IPS-NIHi7 (cell line): ENCODE measurements around the gene ZBED1.
"Not testable (repeated sequence)": the region's sequence is repeated elsewhere in the genome, so short reads cannot be mapped to it uniquely, and the experiment has no call there.

Experiments
- DNase-seq: peaks from one replicate; pipeline ENCODE4 v3.0.0; 2012; ENCODE audit warnings: mixed read lengths; ENCODE audit errors: extremely low spot score

Gene ZBED1

DNA sequence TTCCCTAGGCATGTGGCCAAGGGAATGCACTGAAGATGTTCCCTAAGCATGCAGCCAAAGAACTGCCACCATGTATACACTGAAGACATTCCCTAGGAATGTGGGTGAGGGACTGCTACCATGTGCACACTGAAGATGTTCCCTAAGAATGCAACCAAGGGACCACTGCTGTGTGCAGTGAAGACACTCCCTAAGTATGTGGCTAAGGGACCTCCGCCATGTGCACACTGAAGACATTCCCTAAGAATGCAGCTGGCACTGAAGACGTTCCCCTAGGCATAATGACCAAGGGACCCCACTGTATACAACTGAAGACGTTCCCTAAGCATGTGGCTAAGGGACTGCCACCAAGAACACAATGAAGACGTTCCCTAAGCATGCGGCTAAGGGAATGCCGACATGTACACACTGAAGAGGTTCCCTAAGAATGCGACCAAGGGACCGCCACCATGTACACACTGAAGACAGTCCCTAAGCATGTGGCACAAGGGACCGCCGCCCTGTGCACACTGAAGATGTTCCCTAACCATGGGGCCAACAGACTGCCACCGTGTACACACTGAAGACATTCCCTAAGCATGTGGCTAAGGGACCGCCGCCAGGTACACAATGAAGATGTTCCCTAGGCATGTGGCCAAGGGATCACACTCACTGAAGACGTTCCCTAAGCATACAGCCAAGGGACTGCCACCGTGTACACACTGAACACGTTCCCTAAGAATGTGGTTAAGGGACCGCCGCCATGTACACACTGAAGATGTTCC, 25.6 kb downstream of the ZBED1 start:
- DNase-seq, result no peak

DNA sequence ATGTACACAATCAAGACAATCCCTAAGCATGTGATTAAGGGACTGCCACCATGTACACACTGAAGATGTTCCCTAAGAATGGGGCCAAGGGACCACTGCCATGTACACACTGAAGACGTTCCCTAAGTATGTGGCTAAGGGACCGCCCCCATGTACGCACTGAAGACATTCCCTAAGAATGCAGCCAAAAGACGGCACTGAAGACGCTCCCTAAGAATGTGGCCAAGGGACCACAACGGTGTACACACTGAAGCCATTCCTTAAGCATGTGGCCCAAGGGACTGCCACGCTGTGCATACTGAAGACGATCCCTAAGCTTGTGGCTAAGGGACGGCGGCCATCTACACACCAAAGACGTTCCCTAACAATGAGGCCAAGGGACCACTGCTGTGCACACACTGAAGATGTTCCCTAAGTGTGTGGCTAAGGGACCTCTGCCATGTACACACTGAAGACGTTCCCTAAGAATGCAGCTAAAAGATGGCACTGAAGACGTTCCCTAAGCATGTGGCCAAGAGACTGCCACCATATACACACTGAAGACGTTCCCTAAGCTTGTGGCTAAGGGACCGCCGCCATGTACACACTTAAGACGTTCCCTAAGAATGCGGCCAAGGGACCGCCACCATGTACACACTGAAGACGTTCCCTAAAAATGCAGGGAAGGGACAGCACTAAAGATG, 26.4 kb downstream of the ZBED1 start:
- DNase-seq, result no peak

DNA sequence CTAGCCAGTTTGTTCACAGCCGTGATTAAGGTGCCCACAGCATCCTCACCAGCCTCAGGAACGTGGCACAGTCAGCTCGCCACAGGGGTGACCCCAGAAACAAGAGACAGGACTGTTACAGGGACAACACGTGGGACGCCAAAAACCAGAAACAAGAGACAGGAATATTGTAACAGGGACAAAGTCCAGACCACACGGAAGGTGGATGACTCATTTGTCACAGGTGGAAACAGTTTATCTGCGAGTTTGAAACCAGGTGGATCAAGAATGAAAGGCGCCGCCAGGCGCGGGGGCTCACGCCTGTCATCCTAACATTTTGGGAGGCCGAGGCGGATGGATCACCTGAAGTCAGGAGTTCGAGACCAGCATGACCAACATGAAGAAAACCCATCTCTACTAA, 27.7 kb downstream of the ZBED1 start:
- not testable (repeated sequence) for DNase-seq

DNA sequence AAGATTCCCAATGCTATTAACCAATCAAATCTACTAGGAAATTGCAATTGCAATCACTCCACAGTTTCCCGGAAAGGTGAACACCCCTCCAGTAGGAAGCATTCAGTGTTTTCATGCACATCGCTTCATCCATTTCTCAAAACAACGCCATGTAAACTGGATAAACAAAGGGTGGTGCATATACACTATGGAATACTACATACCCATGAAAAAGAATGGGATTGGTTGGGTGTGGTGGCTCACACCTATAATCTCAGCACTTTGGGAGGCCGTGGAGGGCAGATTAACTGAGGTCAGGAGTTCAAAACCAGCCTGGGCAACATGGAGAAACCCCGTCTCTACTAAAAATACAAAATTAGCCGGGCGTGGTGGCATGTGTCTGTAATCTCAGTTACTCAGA, 29.1 kb downstream of the ZBED1 start:
- DNase-seq, result no peak

DNA sequence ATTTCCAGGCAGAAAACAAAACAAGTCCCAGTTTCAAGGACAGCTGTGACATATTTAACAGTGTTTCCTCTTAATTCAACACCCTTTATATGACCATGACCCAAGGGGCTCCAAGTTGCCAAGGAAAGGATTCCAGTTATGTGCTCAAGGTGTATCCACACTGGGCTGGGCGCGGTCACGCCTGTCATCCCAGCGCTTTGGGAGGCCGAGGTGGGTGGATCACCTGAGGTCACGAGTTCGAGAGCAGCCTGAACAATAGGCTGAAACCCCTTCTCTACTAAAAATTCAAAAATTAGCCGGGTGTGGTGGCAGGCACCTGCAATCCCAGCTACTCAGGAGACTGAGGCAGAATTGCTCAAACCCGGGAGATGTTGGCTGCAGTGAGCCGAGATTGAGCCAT, 29.6 kb downstream of the ZBED1 start:
- not testable (repeated sequence) for DNase-seq

DNA sequence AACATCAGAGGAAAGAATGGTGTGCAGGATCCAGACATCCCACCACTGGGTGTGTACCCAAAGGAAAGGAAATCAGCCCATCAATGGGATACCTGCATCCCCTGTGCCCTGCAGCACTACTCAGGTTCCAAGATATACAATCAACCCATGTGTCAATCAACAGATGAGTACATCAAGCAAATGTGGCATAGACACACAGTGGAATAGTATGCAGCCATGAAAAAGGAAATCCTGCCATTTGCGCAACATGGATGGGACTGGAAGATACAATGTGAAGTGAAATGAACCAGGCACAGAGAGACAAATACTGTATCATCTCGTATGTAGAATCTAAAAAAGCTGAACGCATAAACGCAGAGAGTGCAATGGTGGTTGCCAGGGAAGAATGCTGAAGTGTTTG, 30.9 kb downstream of the ZBED1 start:
- DNase-seq, result not testable (repeated sequence)

DNA sequence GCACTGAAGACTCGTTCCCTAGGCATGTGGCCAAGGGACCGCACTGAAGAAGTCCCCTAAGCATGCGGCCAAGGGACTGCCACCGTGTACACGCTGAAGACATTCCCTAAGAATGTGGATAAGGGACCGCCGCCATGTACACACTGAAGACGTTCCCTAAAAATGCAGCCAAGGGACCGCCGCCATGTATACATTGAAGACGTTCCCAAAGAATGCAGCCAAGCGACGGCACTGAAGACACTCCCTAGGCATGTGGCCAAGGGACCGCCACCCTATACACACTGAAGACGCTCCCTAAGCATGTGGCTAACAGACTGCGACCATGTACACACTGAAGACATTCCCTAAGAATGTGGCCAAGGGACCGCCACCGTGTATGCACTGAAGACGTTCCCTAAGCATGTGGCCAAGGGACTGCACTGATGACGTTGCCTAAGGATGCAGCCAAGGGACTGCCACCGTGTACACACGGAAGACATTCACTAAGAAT, 31.5 kb downstream of the ZBED1 start:
- DNase-seq, result no peak

DNA sequence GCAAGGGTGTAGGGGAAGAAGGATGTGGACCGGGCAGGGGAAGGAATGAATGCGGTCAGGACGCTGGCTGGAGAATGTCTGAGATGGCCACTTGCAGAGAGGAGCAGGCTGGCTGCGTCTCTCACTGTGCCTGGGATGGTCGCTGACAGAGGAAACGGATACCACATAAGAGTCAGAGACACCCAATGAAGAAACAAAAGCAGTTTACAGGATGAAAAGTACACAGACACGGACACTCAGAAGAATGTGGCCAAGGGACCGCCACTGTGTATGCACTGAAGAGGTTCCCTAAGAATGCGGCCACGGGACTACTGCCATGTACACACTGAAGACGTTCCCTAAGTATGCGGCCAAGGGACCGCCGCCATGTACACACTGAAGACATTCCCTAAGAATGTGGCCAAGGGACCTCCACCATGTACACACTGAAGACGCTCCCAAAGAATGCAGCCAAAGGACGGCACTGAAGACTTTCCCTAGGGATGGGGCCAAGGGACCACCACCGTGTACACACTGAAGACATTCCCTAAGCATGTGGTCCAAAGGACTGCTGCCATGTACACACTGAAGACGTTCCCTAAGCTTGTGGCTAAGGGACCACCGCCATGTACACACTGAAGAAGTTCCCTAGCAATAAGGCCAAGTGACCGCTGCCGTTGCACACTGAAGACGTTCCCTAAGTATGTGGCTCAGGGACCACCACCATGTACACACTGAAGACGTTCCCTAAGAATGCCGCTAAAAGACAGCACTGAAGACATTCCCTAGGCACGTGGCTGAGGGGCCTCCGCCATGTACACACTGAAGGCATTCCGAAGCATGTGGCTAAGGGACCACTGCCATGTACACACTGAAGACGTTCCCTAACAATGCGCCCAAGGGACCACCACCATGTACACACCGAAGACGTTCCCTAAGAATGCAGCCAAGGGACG, 32.2 kb downstream of the ZBED1 start:
- DNase-seq, result no peak

DNA sequence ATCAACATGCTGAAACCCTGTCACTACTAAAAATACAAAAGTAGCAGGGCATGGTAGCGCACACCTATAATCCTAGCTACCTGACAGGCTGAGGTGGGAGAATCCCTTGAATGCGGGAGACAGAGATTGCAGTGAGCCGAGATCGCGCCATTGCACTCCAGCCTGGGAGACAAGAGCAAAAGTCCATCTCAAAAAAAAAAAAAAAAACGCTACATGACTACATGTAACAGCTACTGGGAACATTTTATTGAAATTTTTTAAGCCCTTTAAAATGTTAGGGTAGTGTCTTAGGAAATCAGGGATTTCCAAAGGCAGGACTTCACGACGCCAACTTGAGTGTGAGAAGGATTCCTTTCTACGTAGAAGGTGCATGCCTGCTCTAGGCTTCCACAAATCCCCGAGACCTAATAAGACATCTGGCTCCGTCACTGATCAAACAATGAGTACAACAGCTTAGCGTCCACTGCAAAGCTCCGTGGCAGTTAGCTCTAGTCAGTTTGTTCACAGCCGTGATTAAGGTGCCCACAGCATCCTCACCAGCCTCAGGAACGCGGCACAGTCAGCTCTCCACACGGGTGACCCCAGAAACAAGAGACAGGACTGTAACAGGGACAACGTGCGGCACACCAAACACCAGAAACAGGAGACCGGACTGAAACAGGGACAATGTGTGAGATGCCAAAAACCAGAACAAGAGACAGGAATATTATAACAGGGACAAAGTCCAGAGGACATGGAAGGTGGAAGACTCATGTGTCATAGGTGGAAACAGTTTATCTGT, 33.7 kb downstream of the ZBED1 start:
- no peak for DNase-seq

DNA sequence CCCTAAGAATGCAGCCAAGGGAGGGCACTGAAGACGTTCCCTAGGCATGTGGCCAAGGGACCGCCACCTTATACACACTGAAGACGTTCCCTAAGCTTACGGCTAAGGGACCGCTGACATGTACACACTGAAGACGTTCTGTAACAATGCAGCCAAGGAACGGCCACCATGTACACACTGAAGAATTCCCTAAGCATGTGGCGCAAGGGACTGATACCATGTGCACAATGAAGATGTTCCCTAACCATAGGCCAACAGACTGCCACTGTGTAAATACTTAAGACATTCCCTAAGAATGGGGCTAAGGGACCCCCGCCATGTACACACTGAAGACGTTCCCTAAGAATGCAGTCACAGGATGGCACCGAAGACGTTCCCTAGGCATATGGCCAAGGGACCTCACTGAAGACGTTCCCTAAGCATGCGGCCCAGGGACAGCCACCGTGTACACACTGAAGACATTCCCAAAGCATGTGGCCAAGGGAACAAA, 36.1 kb downstream of the ZBED1 start:
- DNase-seq, result no peak

DNA sequence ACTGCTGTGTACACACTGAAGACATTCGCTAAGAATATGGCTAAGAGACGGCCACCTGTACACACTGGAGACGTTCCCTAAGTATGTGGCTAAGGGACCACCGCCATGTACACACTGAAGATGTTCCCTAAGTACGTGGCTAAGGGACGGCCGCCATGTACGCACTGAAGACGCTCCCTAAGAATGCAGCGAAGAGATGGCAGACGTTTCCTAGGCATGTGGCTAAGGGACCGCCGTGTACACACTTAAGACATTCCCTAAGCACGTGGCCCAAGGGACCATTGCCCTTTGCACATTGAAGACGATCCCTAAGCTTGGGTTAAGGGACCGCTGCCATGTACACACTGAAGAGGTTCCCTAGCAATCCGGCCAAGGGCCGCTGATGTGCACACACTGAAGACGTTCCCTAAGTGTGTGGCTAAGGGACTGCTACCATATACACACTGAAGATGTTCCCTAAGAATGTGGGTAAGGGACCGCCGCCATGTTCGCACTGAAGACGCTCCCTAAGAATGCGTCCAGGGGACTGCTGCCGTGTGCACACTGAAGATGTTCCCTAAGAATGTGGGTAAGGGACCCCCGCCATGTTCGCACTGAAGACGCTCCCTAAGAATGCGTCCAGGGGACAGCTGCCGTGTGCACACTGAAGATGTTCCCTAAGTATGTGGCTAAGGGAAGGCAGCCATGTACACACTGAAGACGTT, 36.7 kb downstream of the ZBED1 start:
- peak; percentile 24 for DNase-seq

DNA sequence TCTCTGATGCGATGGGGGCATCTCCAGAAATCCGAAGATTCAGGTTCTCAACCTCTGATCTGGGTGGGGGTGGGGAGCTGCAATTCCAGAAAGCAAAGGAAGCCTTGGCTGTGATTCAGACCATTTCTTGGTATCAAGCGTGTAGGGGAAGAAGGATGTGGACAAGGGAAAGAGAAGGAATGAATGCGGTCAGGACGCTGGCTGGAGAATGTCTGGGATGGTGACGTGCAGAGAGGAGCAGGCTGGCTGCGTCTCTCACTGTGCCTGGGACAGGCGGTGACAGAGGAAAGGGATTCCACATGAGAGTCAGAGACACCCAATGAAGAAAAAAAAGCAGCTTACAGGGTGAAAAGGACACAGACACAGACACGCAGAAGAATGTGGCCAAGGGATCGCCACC, 37.3 kb downstream of the ZBED1 start:
- not testable (repeated sequence) for DNase-seq

DNA sequence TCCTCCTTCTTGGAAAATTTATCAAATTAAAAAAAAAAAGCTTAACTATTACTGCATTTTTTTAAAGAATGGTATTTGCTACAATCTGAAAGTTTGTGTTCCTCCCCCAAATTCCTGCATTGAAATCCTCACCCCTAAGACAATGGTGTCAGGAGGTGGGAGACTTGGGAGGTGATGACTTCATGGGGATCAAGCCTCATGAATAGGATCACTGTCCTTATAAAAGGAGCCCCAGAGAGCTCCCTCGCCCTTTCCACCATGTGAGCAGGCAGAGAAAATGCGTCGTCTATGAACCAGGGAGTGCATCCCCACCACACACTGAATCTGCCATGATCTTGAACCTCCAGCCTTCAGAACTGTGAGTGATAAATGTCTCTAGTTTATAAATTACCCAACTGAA, 38.0 kb downstream of the ZBED1 start:
- peak; percentile 36 for DNase-seq

DNA sequence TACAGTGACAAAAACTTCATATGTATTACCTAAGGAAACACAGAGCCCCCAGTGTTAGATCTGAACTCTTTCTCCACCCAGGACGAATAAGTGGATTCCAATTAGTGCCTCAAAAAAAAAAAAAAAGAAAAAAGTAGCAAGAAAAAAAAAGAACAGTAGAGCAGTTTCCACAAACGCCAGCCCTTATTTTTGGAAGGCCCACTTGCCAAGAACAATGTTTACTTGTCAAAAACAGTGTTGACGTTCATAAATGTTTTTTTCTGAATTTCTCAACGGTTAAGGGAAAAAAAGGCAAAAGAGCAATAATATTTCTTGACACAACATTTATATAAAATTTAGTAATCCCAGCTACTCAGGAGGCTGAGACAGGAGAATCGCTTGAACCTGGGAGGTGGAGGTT, 38.7 kb downstream of the ZBED1 start:
- no peak for DNase-seq

DNA sequence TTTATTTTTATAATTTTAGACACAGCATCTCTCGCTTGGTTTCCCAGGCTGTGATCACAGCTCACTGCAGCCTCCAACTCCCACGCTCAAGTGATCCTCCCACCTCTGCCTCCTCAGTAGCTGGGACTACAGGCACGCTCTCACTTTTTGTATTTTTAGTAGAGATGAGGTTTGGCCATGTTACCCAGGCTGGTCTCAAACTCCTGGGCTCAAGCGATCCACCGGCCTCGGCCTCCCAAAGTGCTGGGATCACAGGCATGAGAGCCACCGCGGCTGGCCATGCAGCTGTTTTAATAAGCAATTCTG, 39.1 kb downstream of the ZBED1 start:
- no peak for DNase-seq

DNA sequence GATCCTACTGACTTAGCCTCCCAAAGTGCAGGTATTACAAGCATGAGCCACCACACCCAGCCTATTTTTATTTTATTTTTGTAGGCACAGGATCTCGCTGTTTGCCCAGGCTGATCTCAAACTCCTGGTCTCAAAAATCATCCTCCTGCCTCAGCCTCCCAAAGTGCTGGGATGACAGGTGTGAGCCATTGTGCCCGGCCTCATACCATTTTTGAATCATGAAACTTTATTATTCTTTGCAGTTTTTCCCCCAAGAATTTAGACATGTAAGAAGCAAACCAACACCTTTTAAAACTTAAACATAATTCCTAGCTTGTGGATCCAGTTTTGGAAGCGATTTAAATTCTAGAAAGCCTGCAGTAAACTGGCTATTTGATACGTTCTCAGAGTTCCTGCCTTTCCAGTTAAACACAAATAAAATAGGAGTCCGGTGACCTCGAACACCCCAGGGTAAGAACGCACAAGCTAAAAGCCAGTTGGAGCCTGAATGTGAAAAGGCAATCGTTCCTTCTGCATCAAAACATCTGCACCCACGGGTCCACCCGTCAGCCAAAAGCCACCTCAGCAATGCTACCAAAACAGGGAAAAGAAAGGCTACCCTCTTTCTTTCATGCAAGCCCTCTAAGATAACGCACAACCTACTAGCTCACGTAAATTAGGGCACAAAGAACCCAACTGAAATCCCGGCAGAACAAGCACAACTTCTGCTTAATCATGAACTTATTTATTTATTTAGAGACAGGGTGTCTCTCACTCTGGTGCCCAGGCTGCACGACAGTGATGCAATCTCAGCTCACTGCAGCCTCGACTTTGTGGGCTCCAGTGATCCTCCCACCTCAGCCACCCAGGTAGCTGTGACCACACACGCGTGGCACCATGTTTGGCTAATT, 39.7 kb downstream of the ZBED1 start:
- DNase-seq, result not testable (repeated sequence)

DNA sequence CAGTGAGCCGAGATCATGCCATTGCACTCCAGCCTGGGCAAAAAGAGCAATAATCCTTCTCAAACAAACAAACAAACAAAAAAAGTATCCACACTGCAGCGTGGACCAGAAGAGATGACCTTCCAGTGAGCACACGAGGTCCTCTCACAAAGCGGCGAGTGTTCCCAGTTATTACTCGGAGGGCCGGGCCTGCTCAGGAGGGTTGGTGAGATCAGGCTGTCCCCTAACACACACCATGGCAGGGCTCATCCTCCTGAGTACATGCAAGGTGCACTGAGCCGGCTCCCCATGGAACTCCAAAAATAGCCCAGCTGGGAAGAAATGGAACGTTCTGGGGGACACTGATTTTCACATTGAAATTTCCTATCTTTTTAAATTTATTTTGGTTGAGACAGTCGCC, 40.7 kb downstream of the ZBED1 start:
- not testable (repeated sequence) for DNase-seq

DNA sequence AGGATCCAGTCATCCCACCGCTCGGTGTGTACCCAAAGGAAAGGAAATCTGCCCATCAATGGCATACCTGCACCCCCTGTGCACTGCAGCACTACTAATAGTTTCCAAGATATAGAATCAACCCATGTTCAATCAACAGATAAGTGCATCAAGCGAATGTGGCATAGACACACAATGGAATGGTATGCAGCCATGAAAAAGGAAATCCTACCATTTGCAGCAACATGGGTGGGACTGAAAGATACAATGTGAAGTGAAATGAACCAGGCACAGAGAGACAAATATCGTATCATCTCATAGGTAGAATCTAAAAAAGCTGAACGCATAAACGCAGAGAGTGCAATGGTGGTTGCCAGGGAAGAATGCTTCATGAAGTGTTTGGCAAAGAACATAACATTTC, 42.5 kb downstream of the ZBED1 start:
- DNase-seq, result no peak

DNA sequence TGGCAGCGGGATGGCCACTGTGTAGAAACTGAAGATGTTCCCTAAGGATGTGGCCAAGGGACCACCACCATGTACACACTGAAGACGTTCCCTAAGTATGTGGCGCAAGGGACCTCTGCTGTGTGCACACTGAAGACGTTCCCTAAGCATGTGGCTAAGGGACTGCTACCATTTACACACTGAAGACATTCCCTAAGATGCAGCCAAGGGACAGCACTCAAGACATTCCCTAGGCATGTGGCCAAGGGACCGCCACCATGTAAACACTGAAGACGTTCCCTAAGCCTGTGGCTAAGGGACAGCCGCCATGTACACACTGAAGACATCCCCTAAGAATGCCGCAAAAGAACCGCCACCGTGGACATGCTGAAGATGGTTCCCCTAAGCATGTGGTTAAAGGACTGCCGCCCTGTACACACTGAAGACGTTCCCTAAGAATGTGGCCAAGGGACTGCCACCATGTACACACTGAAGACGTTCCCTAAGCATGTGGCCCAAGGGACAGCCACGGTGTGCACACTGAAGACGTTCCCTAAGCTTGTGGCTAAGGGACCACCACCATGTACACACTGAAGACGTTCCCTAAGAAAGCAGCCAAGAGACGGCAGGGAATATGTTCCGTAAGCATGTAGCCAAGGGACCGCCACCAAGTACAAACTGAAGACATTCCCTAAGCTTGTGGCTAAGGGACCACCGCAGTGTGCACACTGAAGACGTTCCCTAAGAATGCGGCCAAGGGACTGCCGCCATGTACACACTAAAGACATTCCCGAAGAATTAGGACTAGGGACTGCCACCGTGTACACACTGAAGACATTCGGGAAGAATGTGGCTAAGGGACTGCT, 43.3 kb downstream of the ZBED1 start:
- DNase-seq, result no peak
